ENCODE results near the gene CRTAP.
"Not testable (repeated sequence)": the region's sequence is repeated elsewhere in the genome, so short reads cannot be mapped to it uniquely, and the experiment has no call there.

The CRTAP gene

DNA sequence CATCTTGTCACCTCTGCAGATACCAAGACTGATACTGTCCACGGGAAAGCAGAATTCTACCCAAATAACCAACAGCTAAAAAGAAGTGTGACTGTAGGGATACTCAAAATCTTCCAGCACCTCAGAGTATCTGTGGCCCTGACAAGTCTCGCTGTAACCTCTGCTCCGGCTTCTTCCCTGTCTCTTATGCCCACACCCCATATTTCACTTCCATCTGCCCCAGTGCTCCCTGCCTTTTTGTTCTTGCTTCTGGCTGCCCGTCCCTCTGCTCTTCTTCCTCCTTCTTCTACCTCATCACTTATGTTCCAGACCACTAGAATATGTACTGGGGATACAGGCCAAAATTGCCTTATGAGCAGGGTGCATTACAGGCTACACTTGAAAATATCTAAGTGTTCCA lies 45.4 kb downstream of the CRTAP start:
- no peak for DNase-seq (ENCODE audit: low read depth in 1 of 2, low spot score in 1 of 2)
- H3K27me3 ChIP-seq (ENCODE audit: insufficient read depth, poor library complexity, severe bottlenecking): peaks cover 5% of the 10 kb centered on the region
- TF ChIP-seq SPI1 (IDR thresholded peaks at IDR 0.05; ENCODE audit: borderline replicate concordance, low read depth): no peak
- TF ChIP-seq REST (IDR thresholded peaks at IDR 0.05; ENCODE audit: insufficient replicate concordance, low read depth): no peak
- TF ChIP-seq GABPA (IDR thresholded peaks at IDR 0.05; ENCODE audit: low read depth): no peak
- TF ChIP-seq POLR2AphosphoS5 (IDR thresholded peaks at IDR 0.05; ENCODE audit: low read depth): no peak
- TF ChIP-seq, protein P1, sequence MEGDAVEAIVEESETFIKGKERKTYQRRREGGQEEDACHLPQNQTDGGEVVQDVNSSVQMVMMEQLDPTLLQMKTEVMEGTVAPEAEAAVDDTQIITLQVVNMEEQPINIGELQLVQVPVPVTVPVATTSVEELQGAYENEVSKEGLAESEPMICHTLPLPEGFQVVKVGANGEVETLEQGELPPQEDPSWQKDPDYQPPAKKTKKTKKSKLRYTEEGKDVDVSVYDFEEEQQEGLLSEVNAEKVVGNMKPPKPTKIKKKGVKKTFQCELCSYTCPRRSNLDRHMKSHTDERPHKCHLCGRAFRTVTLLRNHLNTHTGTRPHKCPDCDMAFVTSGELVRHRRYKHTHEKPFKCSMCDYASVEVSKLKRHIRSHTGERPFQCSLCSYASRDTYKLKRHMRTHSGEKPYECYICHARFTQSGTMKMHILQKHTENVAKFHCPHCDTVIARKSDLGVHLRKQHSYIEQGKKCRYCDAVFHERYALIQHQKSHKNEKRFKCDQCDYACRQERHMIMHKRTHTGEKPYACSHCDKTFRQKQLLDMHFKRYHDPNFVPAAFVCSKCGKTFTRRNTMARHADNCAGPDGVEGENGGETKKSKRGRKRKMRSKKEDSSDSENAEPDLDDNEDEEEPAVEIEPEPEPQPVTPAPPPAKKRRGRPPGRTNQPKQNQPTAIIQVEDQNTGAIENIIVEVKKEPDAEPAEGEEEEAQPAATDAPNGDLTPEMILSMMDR (IDR thresholded peaks at IDR 0.05; ENCODE audit: insufficient read depth, low read length): no peak
- no peak overlapping the region for H3K27ac ChIP-seq (replicated peaks)
- H3K4me3 ChIP-seq (replicated peaks; ENCODE audit: insufficient read depth, low read length): no peak overlapping the region

- Histone ChIP-seq H3K27ac (replicated peaks) (no peak overlapping the region), H3K27me3 (ENCODE audit: insufficient read depth, poor library complexity, severe bottlenecking) (peaks cover 5% of the 10 kb centered on the region), H3K4me3 (replicated peaks; ENCODE audit: insufficient read depth, low read length) (no peak overlapping the region)
- DNase-seq (ENCODE audit: low read depth in 1 of 2, low spot score in 1 of 2): no peak
- TF ChIP-seq POLR2AphosphoS5 (IDR thresholded peaks at IDR 0.05; ENCODE audit: low read depth): no peak
- TF ChIP-seq REST (IDR thresholded peaks at IDR 0.05; ENCODE audit: insufficient replicate concordance, low read depth): no peak
- no peak for TF ChIP-seq SPI1 (IDR thresholded peaks at IDR 0.05; ENCODE audit: borderline replicate concordance, low read depth)
- no peak for TF ChIP-seq GABPA (IDR thresholded peaks at IDR 0.05; ENCODE audit: low read depth)
- TF ChIP-seq, protein P1 (IDR thresholded peaks at IDR 0.05; ENCODE audit: insufficient read depth, low read length): no peak
Observed at GRCh38 chr3:33159981-33160380, 46.2 kb downstream of the CRTAP start.

DNA sequence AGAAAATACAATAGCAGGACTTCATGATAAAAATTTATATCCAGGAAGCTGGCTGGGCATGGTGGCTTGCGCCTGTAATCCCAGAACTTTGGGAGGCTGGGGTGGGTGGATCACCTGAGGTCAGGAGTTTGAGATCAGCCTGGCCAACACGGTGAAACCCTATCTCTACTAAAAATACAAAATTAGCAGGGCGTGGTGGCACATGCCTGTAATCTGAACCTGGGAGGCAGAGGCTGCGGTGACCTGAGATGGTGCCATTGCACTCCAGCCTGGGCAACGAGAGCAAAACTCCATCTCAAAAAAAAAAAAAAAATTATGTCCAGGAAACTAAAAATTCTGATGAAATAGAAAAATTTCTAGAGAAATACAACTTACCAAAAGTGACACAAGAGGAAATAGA lies 48.8 kb downstream of the CRTAP start:
- H3K27ac ChIP-seq (replicated peaks); H3K27me3 ChIP-seq (ENCODE audit: insufficient read depth, poor library complexity, severe bottlenecking); H3K4me3 ChIP-seq (replicated peaks; ENCODE audit: insufficient read depth, low read length); DNase-seq (ENCODE audit: low read depth in 1 of 2, low spot score in 1 of 2): not testable (repeated sequence)

DNA sequence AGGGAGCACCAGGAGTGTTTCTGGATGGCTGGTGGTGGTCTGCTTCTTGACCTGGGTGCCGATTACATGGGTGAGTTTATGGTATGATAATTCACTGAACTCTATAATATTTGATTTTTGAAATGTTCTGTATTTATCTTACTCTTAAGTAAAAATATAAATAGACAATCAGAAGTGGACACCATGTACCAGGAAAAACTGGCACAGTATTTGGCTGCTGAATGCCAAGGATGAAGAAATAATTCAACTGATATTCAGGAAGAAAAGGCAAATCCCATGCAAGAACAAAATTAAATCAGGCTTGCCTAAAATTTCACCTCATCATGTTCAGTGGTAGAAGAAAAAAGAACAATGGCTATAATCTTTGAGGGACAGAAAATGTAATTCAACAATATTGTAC lies 51.6 kb downstream of the CRTAP start:
- Histone ChIP-seq H3K4me3 (replicated peaks; ENCODE audit: insufficient read depth, low read length) (no peak overlapping the region), H3K27ac (replicated peaks) (no peak overlapping the region), H3K27me3 (ENCODE audit: insufficient read depth, poor library complexity, severe bottlenecking) (peaks cover 5% of the 10 kb centered on the region)
- no peak for DNase-seq (ENCODE audit: low read depth in 1 of 2, low spot score in 1 of 2)
- TF ChIP-seq SPI1 (IDR thresholded peaks at IDR 0.05; ENCODE audit: borderline replicate concordance, low read depth): no peak
- TF ChIP-seq POLR2AphosphoS5 (IDR thresholded peaks at IDR 0.05; ENCODE audit: low read depth): no peak
- no peak for TF ChIP-seq GABPA (IDR thresholded peaks at IDR 0.05; ENCODE audit: low read depth)
- TF ChIP-seq REST (IDR thresholded peaks at IDR 0.05; ENCODE audit: insufficient replicate concordance, low read depth): no peak
- TF ChIP-seq, protein P1 (IDR thresholded peaks at IDR 0.05; ENCODE audit: insufficient read depth, low read length): no peak
